ENCODE results near the gene P3H3.

The P3H3 gene, protein sequence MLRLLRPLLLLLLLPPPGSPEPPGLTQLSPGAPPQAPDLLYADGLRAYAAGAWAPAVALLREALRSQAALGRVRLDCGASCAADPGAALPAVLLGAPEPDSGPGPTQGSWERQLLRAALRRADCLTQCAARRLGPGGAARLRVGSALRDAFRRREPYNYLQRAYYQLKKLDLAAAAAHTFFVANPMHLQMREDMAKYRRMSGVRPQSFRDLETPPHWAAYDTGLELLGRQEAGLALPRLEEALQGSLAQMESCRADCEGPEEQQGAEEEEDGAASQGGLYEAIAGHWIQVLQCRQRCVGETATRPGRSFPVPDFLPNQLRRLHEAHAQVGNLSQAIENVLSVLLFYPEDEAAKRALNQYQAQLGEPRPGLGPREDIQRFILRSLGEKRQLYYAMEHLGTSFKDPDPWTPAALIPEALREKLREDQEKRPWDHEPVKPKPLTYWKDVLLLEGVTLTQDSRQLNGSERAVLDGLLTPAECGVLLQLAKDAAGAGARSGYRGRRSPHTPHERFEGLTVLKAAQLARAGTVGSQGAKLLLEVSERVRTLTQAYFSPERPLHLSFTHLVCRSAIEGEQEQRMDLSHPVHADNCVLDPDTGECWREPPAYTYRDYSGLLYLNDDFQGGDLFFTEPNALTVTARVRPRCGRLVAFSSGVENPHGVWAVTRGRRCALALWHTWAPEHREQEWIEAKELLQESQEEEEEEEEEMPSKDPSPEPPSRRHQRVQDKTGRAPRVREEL

DNA sequence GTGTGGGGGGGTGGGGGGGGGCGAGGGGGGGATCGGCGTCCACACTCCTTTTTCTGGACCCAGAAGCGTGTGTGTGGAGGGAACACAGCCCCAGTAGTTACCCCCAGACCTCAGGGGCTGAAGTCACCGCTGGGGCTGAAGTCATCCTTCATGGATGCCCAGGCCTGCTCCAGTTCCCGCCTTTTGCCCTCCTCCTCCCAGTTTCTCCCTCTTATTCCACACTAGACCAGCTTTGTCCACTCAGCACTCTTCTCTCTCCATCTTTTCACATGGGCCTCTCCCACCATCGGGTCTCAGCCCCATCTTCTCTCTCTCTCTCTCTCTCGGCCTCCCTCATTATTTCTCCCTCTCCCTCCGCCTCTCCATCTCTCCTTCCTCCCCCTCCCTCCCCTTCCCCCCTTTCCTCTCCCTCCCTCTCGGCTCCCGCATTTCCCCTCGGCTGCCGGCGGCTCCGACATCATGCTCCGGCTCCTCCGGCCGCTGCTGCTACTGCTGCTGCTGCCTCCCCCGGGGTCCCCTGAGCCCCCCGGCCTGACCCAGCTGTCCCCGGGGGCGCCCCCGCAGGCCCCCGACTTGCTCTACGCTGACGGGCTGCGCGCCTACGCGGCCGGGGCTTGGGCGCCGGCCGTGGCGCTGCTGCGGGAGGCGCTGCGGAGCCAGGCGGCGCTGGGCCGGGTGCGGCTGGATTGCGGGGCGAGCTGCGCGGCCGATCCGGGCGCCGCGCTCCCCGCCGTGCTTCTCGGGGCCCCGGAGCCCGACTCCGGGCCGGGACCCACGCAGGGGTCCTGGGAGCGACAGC, at the start of gene P3H3:
Gene P3H3 (plus strand): TSS at position 426 of the 799 bp plus-strand sequence. CDS start 34 bp downstream, at position 460.
- DNase-seq, result peak; percentile 79

DNA sequence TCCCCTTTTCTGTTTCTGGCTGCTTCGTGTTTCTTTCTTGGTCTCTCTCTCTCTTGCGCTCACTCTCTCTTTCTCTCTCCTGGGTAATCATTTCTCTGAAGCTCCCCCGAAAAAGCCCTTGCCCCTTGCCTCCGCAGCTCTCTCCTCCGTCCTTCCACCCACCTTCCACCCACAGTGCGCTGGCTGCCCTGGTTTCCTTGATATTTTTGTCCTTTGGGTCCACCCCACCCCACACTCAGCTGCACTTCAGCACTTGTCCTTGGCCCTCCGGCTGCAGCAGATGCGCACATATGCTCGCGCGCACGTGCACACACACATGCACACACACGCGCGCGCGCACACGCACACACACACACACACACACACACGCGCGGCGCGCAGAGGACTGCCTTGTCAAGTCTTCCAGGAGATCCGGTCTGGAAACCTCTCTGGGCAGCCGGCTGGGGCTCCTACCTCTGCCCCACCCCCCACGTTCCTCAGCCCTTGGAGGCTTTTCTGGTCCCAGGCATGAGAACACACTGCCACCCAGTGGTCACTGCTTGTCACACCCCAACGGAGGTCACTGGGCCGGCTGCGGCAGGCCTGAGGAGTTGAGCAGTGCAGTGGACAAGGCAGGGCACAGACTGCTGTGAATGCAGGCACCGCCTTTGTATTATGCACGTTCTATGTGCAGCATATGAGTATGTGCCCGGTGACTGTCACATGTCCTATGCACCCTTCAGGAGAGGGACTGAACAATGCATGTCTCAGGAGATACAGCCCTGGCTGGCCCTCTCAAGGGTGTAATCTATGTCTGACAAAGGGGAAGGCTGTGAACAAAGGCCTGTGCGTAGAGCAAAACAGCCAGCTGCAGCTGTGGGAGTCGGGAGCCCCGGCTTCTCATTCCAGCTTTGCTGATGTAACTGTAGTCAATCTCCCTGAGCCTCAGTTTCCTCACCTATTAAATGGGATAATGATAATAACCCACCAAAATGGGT, 49.3 kb upstream of the P3H3 start:
- peak; percentile 97 for DNase-seq

DNA sequence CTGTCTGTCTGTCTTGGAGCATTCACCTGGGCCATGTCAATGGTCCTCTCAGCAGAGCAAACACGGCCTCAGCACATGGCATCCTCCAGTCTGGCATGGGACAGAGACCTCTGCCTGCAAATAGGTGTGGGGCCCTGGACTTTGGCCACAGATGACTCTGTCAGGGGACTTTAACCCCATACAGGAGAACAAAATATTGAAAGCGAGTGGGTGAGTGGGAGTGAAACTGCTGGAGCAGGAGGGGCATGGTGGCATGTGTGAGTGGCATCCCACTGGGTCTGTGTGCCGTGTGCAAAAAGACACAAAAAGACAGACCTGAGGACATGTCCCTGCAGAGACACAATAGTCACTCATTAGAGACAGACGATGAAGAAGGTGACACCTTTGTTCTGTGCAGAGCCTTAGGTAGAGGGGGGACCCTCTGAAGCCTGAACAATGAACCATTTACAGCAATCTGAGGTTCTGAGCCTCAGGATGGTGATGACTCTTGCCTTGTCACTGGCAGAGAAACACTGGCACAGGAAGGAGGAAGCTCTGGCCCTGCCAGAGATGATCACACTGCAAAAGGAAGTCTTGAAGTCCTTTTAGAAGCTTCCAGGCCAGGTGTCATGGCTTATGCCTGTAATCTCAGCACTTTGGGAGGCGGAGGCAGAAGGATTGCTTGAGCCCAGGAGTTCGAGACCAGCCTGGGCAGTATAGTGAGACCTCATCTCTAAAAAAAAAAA, 48.3 kb upstream of the P3H3 start:
- no peak for DNase-seq

DNA sequence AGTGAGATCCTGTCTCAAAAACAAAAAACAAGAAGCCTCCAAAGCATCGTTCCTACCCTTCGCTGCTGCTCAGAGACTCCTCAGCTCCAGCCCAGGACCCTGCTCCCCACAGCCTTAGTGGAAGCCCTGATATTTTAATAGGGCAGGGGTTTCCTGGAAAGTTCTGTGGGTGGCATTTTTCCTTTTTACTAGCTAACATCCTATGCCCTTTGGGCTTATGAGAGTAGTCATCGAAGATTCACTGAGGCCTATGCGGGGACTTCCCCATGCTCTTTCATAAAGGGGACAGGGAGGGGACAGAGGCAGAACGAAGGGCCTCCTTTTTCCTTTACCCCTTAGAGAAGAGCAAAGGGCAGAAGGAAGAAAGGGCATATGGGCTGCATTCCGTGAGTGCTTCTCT, 47.6 kb upstream of the P3H3 start:
- no peak for DNase-seq

DNA sequence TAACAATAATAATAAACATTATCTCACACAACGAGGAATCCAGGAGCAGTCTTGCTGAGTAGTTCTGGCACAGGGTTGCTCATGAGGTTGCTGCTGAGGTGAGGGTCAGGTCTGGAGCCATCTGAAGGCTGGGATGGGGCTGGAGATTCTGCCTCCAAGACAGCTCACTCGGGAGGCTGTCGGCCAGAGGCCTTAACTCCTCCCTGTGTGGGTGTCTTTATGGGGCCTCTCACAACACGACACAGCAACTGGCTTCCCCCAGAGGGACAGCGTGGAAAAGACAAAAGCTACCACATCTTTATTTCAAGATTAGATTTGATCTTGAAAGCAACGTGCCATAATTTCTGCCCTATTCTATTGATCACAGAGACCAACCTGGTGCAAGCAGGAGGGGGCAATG, 46.1 kb upstream of the P3H3 start:
- DNase-seq, result no peak

DNA sequence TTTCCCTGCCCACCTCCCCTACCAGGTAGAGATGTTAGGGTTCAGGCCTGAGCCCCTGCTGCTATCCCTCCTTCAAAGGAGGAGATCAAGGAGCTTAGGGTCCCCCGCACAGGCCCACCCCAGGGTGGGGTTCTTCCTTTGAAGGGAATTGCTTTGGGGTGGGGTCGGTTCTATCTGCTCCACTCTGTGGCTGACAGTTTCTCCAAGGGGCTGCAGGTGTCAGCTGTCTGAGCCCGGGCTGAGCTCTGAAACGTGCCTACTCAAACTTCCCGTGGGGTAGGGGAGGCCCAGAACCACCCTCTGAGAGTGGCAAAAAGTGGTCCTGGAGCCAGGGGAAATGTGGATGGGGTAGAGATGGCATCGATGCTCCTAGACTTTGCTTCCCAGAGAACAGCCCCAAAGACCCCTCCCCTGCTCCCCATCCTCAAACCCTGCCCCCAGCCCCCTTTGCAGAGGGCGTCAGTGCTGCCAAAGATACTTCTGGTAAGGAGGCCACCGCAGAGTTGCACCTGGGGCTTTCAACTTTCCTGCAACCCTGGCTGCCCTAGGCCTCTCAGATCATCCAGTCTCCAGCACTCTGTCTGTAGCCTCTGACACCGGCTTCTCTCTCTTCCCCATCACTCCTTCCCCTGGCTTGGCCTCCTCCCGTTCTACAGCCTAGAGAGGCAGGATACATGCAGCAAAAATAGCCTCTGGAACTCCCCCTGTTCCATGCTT, 45.2 kb upstream of the P3H3 start:
- no peak for DNase-seq

DNA sequence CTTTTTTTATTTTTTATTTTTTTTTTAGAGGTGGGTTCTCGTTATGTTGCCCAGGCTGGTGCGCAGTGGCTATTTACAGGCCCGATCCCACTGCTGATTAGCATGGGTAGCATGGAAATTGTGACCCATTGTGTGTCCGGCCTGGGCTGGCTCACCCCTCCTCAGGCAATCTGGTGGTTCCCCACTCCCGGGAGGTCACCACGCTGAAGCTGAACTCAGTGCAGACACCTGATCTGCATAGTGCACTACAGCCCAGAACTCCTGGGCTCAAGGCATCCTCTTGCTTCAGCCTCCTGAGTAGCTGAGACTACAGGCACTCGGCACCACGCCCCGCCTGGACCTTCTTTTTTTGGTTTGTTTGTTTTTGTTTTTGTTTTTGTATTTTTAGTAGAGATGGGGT, 44.4 kb upstream of the P3H3 start:
- DNase-seq, result no peak

DNA sequence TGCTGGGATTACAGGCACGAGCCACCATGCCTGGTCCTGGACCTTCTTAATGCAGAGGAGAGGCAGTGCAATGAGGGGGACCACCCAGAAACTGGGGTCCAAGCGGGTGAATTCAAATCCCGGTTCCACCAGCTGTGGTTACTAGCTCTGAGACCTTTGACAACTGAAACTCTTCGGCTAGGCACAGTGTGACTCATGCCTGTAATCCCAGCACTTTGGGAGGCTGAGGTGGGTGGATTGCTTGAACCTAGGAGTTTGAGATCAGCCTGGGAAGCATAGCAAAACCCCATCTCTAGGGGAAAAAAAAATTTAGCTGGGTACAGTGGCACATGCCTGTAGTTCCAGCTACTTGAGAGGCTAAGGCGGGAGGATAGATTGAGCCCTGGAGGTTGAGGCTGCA, 43.9 kb upstream of the P3H3 start:
- DNase-seq, result no peak

DNA sequence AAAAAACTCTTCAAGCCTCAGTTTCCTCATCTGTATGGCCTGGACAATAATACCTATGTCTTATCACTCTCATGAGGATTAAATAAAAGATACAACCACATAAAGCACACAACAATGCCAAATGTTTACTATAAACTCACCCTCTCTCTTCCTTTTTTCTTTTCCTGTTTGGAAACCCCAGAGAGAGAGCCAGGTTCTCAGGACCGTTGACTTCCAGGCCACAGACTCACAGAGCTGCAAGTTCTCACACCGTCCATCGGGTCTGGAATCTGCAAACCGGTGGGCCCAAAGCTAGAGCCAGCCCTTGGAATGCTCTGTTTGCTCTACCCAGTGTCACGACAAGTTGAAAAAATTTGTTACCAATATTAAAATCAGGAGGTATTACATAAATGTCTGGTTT, 43.4 kb upstream of the P3H3 start:
- no peak for DNase-seq

DNA sequence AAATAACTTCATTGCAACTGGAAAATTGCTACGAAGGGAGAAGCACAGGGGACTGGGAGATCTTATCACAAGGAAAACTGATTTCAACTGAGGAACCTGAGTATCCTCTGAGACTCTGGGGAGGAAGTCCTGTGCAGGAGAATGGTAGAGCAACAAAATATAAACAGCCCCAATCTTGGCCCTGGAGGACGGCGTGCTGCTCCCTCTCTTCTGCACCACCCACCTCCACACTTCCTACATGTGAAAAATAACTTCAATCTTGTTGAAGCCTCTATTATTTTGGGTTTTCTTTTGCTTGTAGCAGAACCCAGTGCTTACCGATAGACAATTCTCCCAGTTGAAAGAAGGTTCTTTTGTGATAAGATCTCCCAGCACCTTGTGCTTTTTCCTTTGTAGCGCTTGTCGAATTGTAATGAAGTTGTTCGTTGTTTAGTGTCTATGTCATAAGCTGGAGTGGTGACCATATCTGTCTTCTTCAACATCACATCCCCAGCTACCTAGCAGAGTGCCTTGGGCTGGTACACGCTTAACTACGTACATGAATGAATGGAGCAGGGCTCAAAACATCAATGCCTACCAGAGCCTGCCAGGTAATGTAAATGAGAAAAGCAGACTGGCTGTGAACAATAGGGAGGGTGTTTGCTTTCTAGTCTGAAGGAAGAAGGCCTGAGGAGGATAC, 41.7 kb upstream of the P3H3 start:
- DNase-seq, result no peak

DNA sequence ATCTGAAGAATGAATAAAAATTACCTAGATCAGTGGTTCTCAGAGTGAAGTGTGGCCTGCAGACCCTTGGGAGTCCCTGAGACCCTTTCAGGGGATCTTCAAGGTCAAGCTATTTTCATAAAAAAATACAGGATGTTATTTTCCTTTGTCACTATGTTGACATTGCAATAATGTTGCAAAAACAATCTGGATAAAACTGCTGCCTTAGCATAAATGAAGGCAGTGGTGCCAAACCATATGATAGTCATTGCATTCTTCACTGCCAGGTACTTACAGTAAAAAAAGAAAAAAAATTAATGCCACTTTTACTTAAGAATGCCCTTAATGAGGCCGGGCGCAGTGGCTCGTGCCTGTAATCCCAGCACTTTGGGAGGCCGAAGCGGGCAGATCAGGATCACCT, 40.9 kb upstream of the P3H3 start:
- no peak for DNase-seq

DNA sequence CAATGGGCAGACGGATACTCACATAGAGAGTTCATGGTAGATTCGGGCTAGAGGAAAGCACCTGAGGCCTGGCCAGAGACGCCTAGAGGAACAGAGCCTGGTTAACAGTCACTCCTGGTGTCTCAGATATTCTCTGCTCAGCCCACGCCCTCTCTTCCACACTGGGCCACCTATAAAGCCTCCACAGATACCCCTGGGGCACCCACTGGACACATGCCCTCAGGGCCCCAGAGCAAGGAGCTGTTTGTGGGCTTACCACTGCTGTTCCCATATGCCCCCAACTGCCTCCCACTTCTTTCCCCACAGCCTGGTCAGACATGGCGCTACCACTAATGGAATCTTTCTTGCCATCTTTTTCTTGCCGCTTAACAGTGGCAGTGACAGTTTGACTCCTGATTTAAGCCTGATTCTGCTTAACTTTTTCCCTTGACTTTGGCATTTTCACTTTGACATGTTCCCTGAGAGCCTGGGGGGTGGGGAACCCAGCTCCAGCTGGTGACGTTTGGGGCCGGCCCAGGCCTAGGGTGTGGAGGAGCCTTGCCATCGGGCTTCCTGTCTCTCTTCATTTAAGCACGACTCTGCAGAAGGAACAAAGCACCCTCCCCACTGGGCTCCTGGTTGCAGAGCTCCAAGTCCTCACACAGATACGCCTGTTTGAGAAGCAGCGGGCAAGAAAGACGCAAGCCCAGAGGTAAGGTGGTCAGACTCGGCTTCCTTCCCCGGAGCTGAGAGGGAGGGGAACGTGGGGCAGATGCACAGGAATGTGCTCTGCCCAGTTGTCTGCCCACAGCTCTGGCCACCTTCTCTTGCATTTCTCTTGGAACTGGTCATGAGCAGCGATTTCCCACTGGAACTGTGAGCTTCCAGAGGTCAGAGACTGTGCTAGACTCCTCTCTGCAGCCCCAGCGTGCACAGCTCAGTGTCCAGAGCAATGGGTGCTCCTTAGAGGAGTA, 39.0 kb upstream of the P3H3 start, which contains the start of gene CD4:
Gene CD4 (plus strand): TSS at position 557 of the 953 bp plus-strand sequence. CDS start 10,611 bp downstream, outside the sequence.
- DNase-seq, result no peak

DNA sequence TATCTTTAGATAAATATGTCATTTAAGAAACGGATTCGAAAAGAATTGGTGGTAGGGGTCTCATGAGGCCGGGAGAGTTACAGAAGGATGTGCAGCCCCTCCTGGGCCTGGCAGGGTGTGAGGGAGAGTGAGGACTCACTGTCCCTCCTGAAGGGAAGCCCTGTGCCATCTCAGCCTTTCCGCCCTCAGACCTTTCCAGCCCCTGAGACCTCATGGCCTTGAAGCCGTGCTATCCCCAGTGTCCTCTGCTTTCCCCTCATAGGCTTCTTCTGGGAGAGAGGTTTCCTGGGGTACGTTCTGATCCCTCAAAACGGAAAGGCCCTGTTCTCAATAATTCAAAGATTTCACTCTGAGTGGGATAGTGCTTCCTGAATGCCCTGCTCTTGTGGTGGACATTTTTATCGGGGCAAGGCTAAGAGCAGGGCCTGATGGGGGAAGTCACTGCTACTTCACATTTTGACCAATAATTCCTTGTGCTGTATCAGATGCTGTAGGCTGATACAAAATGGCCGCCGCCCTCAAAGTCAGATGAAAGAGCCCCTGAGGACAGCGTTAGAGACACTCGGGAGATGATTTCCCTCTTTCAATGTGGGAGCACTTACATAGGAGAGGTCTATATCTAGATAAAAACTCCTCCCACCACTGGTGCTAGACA, 37.6 kb upstream of the P3H3 start:
- DNase-seq, result no peak

DNA sequence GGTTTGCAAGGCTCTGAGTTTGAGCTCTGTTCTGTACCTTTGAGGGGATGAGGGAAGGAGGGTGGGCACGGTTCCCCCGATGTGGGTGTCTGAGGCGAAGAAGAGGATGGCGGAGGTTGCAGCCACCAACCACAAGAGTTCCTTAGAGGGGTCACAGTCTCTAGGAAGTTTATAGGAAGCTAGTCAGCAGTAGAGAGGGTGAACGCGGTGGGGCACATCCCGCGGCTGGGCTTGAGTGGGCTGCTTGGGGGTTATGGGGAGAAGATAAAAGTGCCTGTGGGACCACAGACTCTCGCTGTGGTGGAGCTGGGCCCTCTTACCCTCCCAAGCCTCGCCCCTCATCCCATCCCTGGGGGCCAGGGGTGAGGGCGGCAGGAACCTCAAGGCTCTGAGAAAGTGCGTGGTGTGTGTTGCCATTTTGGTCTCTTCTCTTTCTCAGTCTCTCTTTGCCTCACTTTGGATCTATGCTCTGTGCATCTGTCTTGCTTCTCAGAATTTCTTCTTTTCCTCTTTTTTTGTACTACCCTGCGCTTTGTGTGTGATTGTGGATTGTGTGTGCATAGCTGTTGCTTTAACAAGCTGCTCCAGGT, 36.2 kb upstream of the P3H3 start:
- DNase-seq, result no peak

DNA sequence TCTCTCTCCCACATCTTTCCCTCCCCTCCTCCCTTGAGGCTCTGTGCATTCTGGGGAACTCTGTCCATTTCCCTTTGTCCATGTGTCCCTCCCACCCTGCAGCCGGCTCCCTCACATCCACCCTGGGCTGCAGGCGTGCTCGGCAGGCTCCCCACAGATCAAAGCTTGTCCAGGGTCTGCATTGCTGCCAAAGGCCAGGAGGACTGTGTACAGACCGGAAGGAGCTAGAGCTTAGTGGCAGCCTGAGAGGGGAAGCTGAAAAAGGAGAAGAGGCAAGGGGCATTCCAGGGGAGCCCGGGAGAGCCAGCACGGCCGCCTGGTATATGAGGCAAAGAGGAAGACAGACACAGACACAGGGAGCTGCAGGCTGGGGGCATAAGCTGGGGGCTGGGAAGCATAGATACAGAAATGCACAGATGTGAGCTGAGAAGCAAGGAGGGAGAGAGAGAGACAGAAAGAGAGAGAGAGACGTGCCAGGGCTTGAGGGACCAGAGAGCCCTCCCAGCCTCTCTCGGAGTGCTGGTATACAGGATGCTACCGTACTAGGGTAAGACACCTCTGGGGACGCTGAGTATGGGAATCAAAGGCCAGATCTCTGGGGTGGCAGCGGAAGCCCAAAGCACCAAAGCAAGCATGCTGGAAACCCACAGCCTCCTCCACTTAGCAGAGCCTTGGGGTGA, 35.5 kb upstream of the P3H3 start:
- DNase-seq, result peak; percentile 55

DNA sequence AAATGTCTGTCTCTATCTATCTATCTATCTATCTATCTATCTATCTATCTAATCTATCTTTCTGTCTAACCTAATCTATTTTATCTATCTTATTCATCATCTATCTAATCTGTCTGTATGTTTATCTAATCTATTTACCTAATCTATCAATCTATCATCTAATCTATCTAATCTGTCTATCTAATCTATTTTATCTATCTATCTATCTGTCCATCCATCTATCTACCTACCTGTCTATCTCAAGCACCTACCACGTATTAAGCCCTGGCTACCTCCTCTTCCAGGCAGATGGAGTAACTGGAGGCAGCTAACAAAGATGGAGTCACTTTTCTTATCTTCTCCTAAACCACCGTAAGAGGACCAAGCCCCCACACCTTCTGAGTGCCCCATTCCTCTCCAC, 33.1 kb upstream of the P3H3 start:
- no peak for DNase-seq

DNA sequence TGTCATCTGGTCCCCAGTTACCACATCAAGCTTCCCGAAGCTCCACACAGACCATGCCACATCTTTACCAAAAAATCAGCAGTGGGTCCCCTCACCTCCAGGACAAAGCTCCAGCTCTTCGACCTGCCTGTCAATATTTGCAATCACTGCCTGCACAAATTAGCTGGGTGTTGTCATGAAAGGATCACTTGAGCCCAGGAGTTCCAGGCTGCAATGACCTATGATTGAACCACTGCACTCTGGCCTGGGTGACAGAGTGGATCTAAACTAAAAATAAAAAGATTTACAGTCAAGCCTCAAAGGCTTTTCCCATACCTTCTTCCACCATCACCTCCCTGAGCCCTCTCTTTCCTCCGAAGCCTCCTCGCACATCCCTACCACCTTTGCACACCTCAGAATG, 31.6 kb upstream of the P3H3 start:
- DNase-seq, result no peak

Measured in right hindlimb (tissue), 1 donor.